H9 (cell line): ENCODE results near the gene RHBDD2. TPM values are rescaled to one million over a fixed set of nuclear protein-coding genes. Genes with fewer than 3 reads are reported as not detected.

ENCODE experiments used
- DNase-seq: peaks from one replicate; pipeline ENCODE4 v3.0.0-alpha.2; 2017
- H2AFZ ChIP-seq: one replicate; pipeline ENCODE4 v1.6.1; 2013; ENCODE audit warnings: mild to moderate bottlenecking, low read length, control low read depth, moderate library complexity
- H2AK5ac ChIP-seq: 2 replicates; pipeline ENCODE4 v1.6.1; 2013; ENCODE audit warnings: low read length, control low read depth, mixed read lengths; ENCODE audit not compliant: insufficient read length
- H2BK120ac ChIP-seq: one replicate; pipeline ENCODE4 v1.6.1; 2013; ENCODE audit warnings: low read depth, mild to moderate bottlenecking, low read length, control low read depth, inconsistent platforms; ENCODE audit not compliant: poor library complexity, severe bottlenecking
- H2BK12ac ChIP-seq: 2 replicates; pipeline ENCODE4 v1.6.1; 2013; ENCODE audit warnings: low read length, control low read depth, mixed read lengths, low read depth; ENCODE audit not compliant: insufficient read length
- H2BK15ac ChIP-seq: 2 replicates; pipeline ENCODE4 v1.6.1; 2013; ENCODE audit warnings: low read depth, low read length, control low read depth
- H2BK20ac ChIP-seq: one replicate; pipeline ENCODE4 v1.6.1; 2013; ENCODE audit warnings: low read depth, mild to moderate bottlenecking, low read length, control low read depth, inconsistent platforms; ENCODE audit not compliant: poor library complexity, severe bottlenecking
- H2BK5ac ChIP-seq: 2 replicates; pipeline ENCODE4 v1.6.1; 2013; ENCODE audit warnings: low read length, control low read depth, mixed read lengths; ENCODE audit not compliant: insufficient read length
- H3K14ac ChIP-seq: 2 replicates; pipeline ENCODE4 v1.6.1; 2013; ENCODE audit warnings: low read length, control low read depth; ENCODE audit not compliant: insufficient read depth
- H3K18ac ChIP-seq: 2 replicates; pipeline ENCODE4 v1.6.1; 2013; ENCODE audit warnings: low read depth, mild to moderate bottlenecking, mixed read lengths, low read length, control low read depth; ENCODE audit not compliant: insufficient read length
- H3K23ac ChIP-seq: 2 replicates; pipeline ENCODE4 v1.6.1; 2013; ENCODE audit warnings: low read length, control low read depth, mixed read lengths, low read depth; ENCODE audit not compliant: insufficient read length
- H3K23me2 ChIP-seq: 2 replicates; pipeline ENCODE4 v1.6.1; 2013; ENCODE audit warnings: low read depth, mild to moderate bottlenecking, mixed read lengths, low read length, control low read depth; ENCODE audit not compliant: insufficient read length, poor library complexity, severe bottlenecking
- H3K27ac ChIP-seq: 2 replicates; pipeline ENCODE4 v1.5.1; 2013; ENCODE audit warnings: low read length, control low read depth, mixed read lengths, low read depth; ENCODE audit not compliant: insufficient read length
- H3K27me3 ChIP-seq: 2 replicates; pipeline ENCODE4 v1.6.1; 2013; ENCODE audit warnings: low read length, control low read depth, inconsistent platforms; ENCODE audit not compliant: insufficient read depth
- H3K4ac ChIP-seq: 2 replicates; pipeline ENCODE4 v1.6.1; 2013; ENCODE audit warnings: low read depth, mild to moderate bottlenecking, control low read depth, inconsistent platforms, low read length, moderate library complexity
- H3K4me1 ChIP-seq: 2 replicates; pipeline ENCODE4 v1.6.1; 2013; ENCODE audit warnings: low read length, control low read depth, inconsistent platforms; ENCODE audit not compliant: insufficient read depth
- H3K4me2 ChIP-seq: 2 replicates; pipeline ENCODE4 v1.6.1; 2013; ENCODE audit warnings: low read length, control low read depth, mixed read lengths; ENCODE audit not compliant: insufficient read length, insufficient read depth
- H3K56ac ChIP-seq: 2 replicates; pipeline ENCODE4 v1.6.1; 2013; ENCODE audit warnings: low read depth, mild to moderate bottlenecking, mixed read lengths, low read length, control low read depth; ENCODE audit not compliant: insufficient read length
- H3K79me1 ChIP-seq: 2 replicates; pipeline ENCODE4 v1.6.1; 2013; ENCODE audit warnings: low read depth, mild to moderate bottlenecking, moderate library complexity, low read length, control low read depth, inconsistent platforms; ENCODE audit not compliant: insufficient read depth, poor library complexity, severe bottlenecking
- H3K79me2 ChIP-seq: 2 replicates; pipeline ENCODE4 v1.6.1; 2013; ENCODE audit warnings: low read length, control low read depth, inconsistent platforms; ENCODE audit not compliant: insufficient read depth
- H3K9ac ChIP-seq: 2 replicates; pipeline ENCODE4 v1.6.1; 2013; ENCODE audit warnings: low read length, control low read depth, mixed read lengths; ENCODE audit not compliant: insufficient read length; ENCODE audit errors: extremely low read depth
- H3K9me3 ChIP-seq: one replicate; pipeline ENCODE4 v1.6.1; 2013; ENCODE audit warnings: low read depth, low read length, inconsistent platforms; ENCODE audit not compliant: control insufficient read depth
- H3T11ph ChIP-seq: one replicate; pipeline ENCODE4 v1.6.1; 2013; ENCODE audit warnings: mild to moderate bottlenecking, low read length, control low read depth, inconsistent platforms
- H4K20me1 ChIP-seq: one replicate; pipeline ENCODE4 v1.6.1; 2013; ENCODE audit not compliant: control insufficient read depth, insufficient read length, insufficient read depth
- H4K5ac ChIP-seq: 2 replicates; pipeline ENCODE4 v1.6.1; 2013; ENCODE audit warnings: low read depth, mild to moderate bottlenecking, mixed read lengths, low read length, control low read depth; ENCODE audit not compliant: insufficient read length
- H4K8ac ChIP-seq: replicated peaks from 2 replicates; pipeline ENCODE4 v1.6.1; 2013; ENCODE audit warnings: low read length, control low read depth, mixed read lengths, low read depth; ENCODE audit not compliant: insufficient read length
- H4K91ac ChIP-seq: 2 replicates; pipeline ENCODE4 v1.6.1; 2013; ENCODE audit warnings: low read depth, mild to moderate bottlenecking, moderate library complexity, mixed read lengths, low read length, control low read depth; ENCODE audit not compliant: insufficient read length
- H3K27ac Mint-ChIP-seq, 3 experiments: 2 replicates in 2 of 3; 3 replicates in 1 of 3; pipeline ENCODE4 v1.8.0; 2020 to 2021; ENCODE audit warnings: mixed read lengths in 3 of 3, mild to moderate bottlenecking in 1 of 3, moderate library complexity in 1 of 3
- H3K27me3 Mint-ChIP-seq: 2 replicates; pipeline ENCODE4 v1.8.0; 2021; ENCODE audit warnings: low read depth, mild to moderate bottlenecking, moderate library complexity, mixed read lengths
- H3K36me3 Mint-ChIP-seq, 3 experiments: 2 replicates in 2 of 3; 3 replicates in 1 of 3; pipeline ENCODE4 v1.8.0; 2020 to 2021; ENCODE audit warnings: low read depth in 3 of 3, mixed read lengths in 3 of 3; ENCODE audit not compliant: insufficient read depth in 1 of 3
- H3K4me1 Mint-ChIP-seq, 2 experiments: 2 replicates each; pipeline ENCODE4 v1.8.0; 2020; ENCODE audit warnings: mixed read lengths in 2 of 2
- H3K4me3 Mint-ChIP-seq, 2 experiments: 2 replicates in 1 of 2; 3 replicates in 1 of 2; pipeline ENCODE4 v1.8.0; 2020 to 2021; ENCODE audit warnings: mild to moderate bottlenecking in 2 of 2, mixed read lengths in 2 of 2, moderate library complexity in 1 of 2
- H3K9me3 Mint-ChIP-seq, 2 experiments: 2 replicates in 1 of 2; 3 replicates in 1 of 2; pipeline ENCODE4 v1.8.0; 2020; ENCODE audit warnings: mild to moderate bottlenecking in 2 of 2, mixed read lengths in 2 of 2, moderate library complexity in 1 of 2
- CTCF ChIP-seq: fragments of 200-600 bp; sonication (generic); conservative IDR thresholded peaks from 3 replicates; pipeline ENCODE4 v1.8.0; 2021; ENCODE audit warnings: antibody characterized with exemption, mild to moderate bottlenecking
- WGBS: extraction: QIAGEN DNeasy Blood & Tissue Kit; methylation state at CpG from one replicate; pipeline ENCODE4 v1.1.7; 2013; ENCODE audit warnings: missing lambda C conversion rate, low lambda C conversion rate, mixed read lengths; ENCODE audit not compliant: insufficient read length; ENCODE audit errors: extremely low coverage; 5-methylcytosine and 5-hydroxymethylcytosine counted together
- total RNA-seq: library from RNA; stranded (reverse); gene quantifications from 2 replicates; pipeline ENCODE4 v1.2.1, GENCODE V29; 2021

Gene RHBDD2
- total RNA-seq, 1 experiment from 2014 or later: 30.0 TPM

- no peaks in the 10 kb centered on the region for H3K36me3 Mint-ChIP-seq
- peaks cover 3% of the 10 kb centered on the region; the same call in 1 of the 2 replicates for H3K27me3 Mint-ChIP-seq
- Histone ChIP-seq H3K27ac (no peak overlapping the region), H3T11ph (no peak overlapping the region), H4K20me1 (no peaks in the 10 kb centered on the region), H3K79me2 (no peaks in the 10 kb centered on the region), H4K91ac (no peak overlapping the region), H2BK15ac (no peak overlapping the region), H3K79me1 (no peaks in the 10 kb centered on the region), H2AK5ac (no peak overlapping the region), H3K9ac (no peak overlapping the region), H4K5ac (no peak overlapping the region), H3K23me2 (no peaks in the 10 kb centered on the region), H3K56ac (no peak overlapping the region), H2AFZ (no peak overlapping the region), H3K4ac (no peak overlapping the region), H3K9me3 (no peaks in the 10 kb centered on the region), H2BK120ac (no peak overlapping the region), H3K27me3 (no peaks in the 10 kb centered on the region), H3K23ac (no peak overlapping the region), H3K14ac (no peak overlapping the region), H3K4me2 (no peak overlapping the region), H3K18ac (no peak overlapping the region), H2BK5ac (no peak overlapping the region), H2BK12ac (no peak overlapping the region), H3K4me1 (no peaks in the 10 kb centered on the region), H4K8ac (no peak overlapping the region), H2BK20ac (no peak overlapping the region)
- DNase-seq: no peak
- no CpG with 5 or more reads among the region's 7 CpGs for WGBS
- TF ChIP-seq CTCF: no peak
- no peaks in the 10 kb centered on the region; a peak in 1 of 5 replicates for H3K9me3 Mint-ChIP-seq
- no peak overlapping the region for H3K27ac Mint-ChIP-seq
- no peak overlapping the region for H3K4me3 Mint-ChIP-seq
- peaks cover 4 to 7% of the 10 kb centered on the region in 2 experiments; a peak in 3 of 4 replicates for H3K4me1 Mint-ChIP-seq
Observed at GRCh38 chr7:75869776-75870379, 9.0 kb upstream of the RHBDD2 start.
